Loucy (cell line): Measurements from ENCODE around the gene ADIRF.

Experiments used
- EZH2phosphoT487 ChIP-seq: fragments of 200-600 bp; IDR thresholded peaks from 2 replicates; pipeline ENCODE4 v1.6.1; 2018; ENCODE audit warnings: antibody characterized with exemption, mild to moderate bottlenecking, moderate library complexity, borderline replicate concordance
- TF ChIP-seq, protein P1 (sequence below): fragments of 200-600 bp; sonication (generic); conservative IDR thresholded peaks from 2 replicates; pipeline ENCODE4 v1.5.1; 2014; ENCODE audit warnings: mild to moderate bottlenecking, antibody characterized with exemption, low read length

DNA sequence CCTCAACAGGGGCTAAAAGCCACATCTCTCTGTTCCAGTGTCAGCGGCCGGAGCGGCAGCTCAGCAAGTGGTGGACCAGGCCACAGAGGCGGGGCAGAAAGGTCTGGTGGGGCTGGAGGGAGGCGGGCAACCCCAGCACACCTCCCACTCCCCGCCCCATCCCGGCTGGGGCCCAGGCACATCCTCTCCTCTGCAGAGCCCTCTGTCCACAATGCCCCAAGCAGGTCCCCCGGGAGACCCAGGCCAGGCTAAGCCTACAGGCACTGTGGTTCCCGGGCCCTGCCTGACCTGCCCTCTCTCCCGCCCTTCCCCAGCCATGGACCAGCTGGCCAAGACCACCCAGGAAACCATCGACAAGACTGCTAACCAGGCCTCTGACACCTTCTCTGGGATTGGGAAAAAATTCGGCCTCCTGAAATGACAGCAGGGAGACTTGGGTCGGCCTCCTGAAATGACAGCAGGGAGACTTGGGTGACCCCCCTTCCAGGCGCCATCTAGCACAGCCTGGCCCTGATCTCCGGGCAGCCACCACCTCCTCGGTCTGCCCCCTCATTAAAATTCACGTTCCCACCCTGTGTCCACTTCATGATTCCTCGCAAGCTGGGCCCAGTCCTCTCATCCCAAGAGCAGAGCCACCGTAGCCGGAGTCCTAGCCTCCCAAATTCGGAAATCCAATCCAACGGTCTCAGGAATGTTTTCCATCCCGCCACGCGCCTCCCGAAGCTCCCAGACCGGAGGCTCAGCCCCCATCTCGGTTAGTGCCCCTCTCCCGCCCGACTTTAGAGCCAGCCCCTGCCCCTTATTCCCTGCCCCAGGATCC is 2.1 kb downstream of the ADIRF start:
- TF ChIP-seq, protein P1, sequence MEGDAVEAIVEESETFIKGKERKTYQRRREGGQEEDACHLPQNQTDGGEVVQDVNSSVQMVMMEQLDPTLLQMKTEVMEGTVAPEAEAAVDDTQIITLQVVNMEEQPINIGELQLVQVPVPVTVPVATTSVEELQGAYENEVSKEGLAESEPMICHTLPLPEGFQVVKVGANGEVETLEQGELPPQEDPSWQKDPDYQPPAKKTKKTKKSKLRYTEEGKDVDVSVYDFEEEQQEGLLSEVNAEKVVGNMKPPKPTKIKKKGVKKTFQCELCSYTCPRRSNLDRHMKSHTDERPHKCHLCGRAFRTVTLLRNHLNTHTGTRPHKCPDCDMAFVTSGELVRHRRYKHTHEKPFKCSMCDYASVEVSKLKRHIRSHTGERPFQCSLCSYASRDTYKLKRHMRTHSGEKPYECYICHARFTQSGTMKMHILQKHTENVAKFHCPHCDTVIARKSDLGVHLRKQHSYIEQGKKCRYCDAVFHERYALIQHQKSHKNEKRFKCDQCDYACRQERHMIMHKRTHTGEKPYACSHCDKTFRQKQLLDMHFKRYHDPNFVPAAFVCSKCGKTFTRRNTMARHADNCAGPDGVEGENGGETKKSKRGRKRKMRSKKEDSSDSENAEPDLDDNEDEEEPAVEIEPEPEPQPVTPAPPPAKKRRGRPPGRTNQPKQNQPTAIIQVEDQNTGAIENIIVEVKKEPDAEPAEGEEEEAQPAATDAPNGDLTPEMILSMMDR = no peak
- no peak for TF ChIP-seq EZH2phosphoT487
